HG03280 (cell line): ENCODE results near the gene SSBP4.

Source experiments
- ATAC-seq: cut with Tn5 transposase; IDR thresholded peaks from one replicate; pipeline ENCODE4 v1.9.1; 2021; ENCODE audit warnings: mild to moderate bottlenecking, moderate library complexity; ENCODE audit not compliant: unreplicated experiment

SSBP4 gene

DNA sequence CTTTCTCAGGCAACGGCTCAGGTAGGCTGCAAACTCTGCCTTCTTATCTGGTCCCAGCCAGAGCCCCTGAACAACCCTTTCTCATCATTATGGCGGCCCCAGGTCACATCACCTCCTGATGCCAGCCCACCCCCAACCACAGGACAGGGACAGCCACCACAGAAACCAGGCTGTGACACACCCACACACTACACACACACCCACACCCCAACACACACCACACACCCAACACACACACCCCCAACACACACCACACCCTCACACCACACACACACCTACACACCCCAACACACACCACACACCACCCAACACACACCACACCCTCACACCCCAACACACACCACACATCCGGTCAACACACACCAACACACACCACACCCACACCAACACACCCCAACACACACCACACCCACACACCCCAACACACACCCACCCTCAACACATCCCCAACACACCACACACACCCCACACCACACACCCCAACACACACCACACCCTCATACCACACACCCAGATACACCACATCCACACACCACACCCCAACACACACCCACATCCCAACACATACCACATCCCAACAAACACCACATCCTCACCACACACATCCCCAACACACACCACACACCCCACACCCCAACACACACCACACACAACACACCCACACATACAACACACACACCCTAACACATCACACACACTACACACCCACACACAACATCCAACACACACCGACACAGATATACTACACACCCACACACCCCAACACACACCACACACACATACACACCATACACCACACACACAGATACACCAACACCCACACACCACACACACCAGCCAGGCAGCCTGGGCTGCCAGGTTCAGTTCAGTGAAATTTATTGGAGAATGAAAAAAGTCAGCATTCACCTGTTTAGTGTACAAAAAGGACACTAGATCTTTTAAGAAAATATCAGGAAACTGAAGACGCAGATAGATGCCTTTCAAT, 22.9 kb downstream of the SSBP4 start:
- no peak for ATAC-seq

DNA sequence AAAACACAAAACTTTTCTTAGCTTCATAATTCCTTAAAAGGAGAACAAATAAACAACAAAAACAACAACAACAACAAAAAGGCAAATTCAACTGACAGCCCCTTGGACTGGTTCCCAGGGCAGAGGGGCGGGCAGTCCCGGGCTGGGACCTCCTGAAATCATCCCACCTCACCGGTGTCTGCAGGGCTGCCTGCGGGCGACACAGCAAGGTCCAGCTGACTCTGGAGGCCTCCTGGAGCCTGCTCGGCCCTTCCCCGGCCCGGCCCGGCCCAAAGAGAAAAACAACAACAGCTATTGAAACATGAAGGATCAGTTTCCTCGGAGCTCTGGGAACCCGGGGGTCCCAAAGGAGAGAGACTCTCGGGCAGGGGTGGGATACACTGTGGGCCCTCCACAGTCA, 23.7 kb downstream of the SSBP4 start:
- ATAC-seq = no peak

DNA sequence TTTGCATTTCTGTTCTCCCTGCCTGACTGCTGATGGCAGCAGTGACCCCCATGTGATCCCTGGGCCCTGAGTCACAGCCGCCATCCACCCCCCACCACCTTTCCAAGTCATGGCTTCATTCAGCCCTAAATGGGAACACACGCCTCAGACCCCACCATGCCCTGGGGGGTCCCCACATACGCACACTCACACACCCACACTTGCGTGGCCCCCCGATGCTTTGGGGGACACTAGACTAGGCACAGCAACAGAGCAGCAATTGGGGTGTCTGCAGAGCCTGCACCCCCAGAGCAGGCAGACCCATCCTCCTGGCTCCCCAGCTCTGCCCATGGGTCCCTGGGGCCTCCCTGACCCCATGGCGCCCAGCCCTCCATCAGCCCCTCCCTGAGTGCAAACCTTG, 24.2 kb downstream of the SSBP4 start:
- no peak for ATAC-seq

DNA sequence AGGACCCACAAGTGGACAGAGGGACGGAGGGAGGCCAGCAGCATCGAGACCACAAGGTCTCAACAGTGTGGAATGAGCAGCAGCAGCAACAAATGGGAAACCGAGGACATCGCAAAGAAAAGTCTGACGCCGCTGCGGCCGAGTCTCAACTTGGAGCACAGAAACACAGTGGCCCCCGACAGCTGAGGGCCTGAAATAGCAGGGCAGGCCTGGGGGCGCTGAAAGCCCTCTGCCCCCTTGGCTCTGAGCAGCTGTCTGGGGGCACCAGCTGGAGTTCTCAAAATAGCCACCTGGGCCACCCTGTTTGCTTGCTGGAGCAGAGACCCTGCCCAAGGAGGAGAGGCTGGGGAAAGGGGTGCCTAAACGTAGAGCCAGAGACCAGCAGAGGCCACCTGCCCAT, 24.6 kb downstream of the SSBP4 start:
- no peak for ATAC-seq

DNA sequence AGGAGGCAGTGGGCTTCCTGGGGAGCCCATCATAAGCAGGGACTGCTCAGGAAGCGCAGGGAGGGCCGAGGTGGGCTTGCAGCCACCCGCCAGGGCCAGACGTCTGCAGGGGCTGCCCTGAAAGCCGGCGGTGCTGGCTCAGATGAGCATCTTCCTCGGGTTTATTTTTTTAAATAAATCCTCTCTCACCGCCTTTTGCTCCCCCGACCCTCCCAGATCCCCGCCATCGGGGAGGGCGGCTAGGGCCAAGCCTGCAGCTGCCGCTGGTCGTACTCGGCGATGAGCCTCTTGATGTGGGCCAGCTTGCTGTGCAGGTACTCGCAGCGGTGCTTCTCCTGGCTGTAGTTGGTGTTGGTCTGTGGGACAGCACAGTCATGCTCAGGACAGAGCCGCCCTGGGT, 25.3 kb downstream of the SSBP4 start:
- no peak for ATAC-seq

DNA sequence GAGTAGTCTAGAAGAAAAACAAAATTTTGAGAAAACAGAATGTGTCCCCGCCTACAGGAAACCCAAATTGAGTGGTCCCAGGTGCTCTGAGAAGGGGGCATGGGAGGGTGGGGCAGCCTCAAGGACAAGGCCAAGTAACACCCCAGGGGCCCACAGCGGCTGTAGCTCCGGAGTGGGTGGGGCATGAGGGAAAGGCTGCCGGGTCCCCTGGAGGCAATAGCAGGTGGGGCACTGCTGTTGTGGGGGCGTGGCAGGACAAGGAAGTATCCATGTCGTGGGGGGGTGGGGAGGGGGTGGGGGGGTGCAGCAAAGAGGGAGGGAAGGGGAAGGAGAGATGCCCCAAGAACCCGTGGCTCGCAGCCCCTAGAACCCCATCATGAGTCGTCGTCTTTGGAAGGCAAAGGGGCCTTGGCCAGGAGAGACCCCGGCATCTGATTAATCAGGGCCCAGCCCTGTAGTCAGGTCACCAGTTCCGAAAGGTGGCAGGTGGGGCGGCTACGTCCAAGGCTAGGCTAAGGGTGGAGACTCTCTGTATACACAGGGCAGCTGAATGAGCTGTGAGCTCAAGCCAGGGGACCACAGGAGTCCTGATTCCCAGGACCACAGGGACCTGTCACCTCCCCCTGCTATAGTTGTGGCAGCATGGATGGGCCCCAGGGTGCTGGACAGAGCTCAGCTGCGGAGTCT, 26.2 kb downstream of the SSBP4 start:
- ATAC-seq = no peak

DNA sequence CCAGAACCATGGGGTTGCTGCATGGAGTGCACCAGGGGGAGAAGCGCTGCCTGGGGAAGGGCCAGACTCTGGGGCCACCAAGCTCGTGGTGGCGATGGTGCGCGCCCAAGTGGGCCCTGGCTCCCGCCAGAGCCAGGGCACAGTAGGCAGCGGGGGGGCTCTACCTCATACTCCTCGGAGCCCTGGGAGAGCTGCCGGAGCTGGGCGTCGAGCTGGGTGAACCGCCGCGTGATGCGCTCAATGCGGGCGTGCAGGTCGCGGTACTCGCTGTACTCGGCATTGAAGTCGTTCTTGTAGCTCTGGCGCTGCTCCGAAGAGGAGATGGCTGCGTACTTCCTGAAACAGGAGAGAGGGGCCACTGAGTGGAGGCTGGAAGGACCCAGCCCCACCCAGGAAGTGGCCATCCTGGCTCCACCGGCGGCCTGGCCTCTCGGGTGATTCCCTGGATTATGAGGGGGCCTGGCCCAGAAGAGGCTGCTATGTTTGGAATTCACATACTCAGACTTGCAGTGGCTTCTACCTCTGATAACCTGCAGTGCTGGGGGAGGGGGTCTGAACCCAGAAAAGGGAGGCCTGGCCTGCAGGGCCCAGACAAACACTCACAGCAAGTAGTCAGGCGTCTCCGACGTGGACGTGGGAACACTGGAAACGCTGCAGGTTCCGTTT, 27.1 kb downstream of the SSBP4 start:
- ATAC-seq = no peak

DNA sequence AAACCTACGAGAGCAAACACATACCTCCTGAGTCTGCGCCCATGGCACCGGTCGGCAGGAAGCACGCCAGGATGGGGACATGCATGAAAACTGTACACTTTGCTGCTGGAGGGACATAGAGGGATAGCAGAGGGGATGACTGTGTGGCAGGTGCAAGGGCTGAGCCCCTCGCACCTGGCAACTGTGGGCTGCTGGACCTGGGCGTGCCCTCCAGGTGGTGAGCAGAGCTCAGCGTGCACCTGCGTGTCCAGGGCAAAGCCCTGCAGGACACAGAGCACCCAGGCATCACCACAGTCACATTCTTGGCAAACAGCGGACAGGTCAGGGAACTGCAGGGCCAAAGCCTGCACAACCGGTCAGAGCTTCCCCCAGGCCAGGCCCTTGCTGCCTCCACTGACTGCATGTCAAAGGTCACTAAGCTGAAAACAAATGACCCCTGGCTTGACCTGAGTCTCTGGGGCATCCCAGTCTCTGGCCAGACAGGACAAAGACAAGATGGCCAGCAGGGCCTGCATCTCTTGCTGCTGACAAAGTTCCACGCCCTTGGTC, 27.7 kb downstream of the SSBP4 start:
- ATAC-seq = no peak

DNA sequence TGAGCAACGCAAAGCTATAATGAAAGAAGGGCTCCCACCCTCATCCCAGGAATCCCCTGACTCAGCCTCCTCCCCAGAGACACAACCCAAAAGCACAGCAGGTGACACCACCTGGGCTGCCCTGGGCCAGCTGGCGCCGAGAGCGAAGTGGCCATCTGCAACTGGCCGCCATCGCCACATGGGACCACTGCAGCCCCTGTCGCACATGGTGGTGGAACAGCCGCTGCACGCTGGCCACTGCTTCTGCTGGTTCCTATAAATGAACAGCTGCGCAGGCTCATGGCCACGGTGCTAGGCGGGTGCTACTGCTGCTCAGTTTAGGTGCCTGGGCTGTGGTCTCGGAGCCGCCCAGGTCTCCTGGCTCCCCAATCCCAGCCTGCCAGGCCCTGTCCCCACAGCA, 30.4 kb downstream of the SSBP4 start:
- ATAC-seq = no peak

DNA sequence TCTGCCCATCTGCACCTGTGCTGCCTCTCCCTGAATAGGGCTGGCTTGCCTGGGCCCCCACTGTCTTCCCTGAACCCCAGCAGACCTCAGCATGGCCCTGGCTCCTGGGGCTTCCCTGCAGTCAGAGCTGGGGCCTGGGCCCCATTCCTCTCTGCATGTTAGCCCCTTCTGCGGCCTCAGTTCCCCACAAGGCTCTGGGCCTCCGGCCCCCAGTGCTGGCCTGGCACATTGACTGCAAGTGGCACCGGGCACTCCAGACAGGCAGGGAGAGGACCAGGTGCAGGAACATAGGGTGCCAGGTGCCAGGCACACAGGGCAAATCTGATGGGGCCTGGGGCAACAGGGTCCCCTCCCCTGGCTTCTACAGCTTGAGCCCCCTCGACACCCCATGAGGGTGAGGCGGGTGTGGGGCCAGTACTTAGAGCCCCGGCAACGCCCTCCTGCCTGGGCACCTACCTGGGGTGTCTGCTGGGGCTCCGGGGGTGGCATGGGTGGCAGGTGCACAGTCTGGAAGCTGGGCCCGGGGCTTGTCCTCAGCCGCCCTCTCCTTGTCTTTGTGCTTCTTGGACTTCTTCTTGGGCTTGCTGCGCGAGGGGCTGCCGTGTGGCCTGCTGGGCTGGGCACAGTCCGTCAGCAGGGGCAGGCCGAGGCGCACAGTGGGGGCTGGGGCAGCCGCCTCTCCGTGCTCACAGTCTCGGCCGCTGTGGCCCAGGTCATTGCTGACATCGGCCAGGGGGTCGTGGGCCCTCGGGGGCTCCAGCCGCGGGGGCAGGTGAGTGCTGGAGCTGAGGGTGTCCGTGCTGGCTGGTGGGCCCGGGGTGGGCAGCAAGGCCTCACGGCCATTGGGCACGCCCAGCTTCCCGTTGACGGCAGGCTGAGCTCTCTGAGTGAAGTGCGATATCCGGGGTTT, 31.1 kb downstream of the SSBP4 start:
- ATAC-seq = no peak

DNA sequence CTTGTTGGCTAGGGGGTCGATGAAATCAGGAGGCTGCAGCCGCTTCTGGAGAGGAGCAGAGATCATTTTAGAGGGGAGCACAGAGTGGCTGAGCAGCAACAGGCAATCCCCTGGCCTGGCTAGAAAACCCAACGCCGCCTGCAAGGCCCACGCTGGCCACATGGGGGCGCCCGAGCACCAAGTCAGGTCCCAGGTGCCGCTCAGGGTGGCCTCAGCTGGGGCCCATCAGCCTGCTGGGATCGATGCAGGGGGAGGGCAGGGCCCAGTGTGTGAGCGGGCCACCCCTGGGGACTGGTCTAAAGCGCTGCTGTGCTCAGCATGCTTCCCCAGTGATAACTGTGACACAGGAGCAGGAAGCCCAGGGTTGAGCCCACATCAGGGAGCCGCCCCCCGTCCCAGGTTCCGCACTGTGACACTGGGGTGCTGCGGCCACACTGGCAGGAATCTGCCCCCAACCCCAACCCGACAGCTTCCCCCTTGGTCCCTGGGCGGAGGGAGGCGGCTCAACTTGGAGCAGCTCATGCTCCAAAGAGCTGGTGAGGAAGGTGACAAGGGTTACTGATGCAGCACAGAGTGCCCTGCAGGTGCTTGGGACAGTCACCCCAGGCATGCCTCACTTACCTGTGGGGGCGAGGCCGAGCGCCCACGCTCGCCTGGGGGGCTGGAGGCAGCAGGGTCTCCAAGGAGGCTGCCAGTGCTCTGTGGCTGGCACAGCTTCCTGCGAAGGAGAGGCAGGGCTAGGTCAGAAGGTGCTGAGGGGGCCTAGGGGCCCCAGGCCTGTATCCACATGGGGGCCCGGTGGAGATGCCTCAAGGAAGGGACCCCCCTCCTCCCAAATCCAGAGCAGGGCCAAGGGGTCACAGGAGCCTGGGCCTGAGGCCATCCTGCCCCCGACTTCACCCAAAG, 32.0 kb downstream of the SSBP4 start:
- ATAC-seq = peak; percentile 51

DNA sequence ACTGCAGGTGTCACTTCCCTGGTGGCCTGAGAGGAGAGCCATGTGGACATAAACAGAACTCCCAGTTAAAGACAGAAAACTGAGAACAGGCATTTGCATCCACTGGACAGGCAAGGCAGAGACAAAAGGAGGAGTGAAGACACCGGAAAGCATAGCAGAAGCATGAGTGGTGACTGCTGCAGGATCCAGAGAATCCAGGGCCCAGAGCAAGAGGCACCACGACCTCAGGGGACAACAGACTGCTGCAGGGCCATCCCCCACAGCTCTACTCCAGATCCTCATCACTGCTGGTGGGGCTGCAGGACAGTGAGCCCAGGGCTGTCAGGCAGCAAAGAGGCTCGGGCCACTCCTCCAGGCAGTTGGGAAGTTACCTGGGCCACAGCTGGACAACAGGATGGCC, 33.2 kb downstream of the SSBP4 start:
- no peak for ATAC-seq

DNA sequence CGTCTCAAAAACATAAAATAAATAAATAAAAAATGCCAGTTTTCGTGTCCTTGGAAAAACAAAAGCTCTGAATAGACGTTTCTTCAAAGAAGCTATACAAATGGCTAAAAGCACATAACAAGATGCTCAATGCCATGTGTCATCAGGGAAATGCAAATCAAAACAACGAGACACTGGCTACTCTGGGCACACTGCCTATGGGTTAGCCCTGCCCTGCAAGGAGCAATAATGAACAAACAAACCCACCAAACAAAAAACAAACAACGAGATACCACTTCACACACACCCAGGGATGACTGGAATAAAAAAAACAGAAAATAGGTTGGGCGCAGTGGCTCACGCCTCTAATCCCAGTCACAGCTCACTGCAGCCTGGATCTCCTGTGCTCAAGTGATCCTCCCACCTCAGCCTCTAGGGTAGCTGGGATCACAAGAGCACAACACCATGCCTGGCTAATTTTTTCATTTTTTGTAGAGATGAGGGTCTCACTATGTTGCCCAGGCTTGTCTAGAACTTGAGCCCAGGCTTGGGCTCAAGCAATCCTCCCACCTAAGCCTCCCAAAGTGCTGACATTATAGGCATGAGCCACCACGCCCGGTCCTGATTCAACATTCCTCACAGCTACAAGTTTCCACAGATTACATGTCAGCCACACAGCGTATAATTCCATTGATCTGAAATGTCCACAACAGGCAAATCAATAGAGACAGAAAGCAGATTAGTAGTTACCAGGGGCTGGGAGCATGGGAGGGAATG, 34.2 kb downstream of the SSBP4 start:
- no peak for ATAC-seq

DNA sequence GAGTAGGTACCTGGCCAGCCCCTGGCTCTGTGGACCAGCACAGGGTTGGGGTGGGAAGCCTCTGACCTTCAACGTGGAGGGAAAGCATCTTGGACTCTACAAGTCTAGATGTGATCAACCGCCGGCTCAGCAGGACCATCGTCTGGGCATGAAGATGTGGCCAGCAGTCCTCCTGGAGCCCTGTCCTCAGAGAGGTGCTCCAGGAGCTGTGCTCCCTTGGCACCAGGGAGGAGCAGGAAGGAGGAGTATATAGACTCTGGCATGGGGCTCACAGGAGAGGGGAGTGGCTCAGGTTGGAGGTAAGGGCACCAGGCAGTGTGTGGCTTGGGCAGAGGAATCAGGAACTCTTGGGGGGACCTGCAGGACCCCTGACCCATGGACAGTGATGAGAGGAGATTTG, 37.1 kb downstream of the SSBP4 start:
- no peak for ATAC-seq

DNA sequence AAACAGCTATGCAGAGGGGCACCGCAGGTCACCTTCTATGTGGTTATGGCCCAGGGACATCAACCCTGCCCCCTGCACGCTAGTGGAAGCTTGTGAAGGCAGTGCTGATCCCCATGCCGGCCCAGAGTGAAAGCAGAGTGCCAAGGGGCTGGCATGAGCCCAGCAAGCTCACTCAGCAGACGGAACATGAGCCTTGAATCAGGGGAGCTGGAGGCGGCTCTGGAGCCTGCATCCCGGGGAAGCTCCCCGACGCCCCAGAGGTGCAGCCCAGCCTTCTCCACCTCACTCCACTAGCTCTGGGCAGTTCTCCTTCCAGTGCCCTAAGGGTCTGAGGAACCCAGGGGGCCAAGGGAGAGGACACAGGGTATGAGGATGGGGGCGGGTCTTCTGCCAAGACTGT, 37.8 kb downstream of the SSBP4 start:
- no peak for ATAC-seq

DNA sequence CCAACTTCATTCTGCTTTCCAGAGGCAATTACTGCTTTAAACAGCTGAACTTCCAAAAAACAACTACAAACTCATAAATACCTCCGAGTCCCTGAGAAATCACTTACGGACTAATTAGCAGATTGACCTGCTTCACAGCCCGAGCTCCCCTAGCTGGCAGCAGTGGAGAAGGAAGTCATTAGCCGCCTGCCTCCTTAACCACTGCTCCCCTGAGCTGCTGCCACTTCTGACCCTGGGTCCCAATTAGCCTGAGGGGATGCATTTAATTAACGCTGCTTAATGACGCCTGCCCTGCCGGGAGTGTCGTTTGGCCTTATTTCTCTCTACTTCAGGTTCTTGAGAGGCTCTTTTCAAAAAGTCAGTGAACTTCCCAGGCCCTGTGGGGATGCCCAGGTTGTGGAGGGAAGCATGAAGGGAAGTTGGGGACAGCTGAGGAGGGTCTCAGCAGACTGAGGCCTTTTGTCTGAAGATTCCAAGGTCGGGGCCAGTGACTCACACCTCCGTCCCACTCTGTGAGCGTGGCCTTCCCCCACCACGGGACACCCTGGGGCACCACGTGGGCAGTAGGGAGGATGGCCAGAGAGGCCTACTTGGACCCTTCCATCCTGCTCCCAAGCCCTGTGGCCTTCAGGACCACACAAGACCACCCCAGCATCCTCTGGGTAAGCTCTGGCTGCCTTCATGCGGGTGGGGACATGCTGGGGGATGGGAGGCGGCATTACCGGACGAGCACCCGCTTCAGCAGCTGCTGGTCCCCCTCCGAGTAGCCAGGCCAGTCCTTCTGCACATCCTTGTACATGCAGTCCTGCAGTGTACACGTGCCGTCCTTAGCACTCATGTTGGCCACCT, 38.5 kb downstream of the SSBP4 start:
- ATAC-seq = no peak

DNA sequence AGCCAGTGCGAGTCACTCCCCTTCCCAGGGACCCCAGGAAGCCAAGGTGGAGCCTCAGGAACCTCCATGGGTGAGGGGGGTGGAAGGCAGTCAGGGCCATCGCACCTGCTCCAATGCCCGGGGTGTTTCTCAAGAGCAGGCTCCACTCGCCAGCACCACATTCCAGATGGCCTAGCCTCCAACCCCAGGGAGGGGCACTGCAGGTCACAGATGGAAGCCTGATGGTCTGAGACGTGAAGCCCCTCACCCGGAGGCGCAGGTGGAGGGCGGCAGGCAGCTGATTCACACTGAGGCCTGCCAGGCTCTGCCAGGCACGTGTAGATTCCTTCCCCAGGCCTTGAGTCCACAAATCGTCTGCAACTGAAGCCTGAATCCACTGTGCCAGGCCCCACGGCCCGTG, 41.7 kb downstream of the SSBP4 start:
- ATAC-seq = no peak

DNA sequence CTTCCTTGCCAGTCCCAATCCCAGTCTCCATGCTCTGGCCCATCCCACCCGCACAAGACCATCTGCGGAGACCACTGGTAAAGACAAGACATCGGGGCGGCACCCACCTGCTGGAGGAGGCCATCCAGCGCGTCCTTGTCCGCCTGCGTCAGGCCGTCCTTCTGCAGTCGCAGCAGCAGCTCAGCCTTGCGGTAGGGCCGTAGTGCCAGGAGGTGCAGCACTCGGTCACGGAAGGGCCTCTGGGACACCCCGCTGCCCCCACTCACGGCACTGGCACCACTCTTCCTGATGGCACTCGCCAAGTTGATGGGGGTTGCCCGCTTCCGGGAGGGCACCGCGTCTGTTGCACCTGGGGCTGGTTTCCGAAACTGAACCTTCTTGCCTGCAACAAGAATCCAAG, 42.3 kb downstream of the SSBP4 start:
- ATAC-seq = no peak
